Coronary artery (tissue), 2 donors: Measurements from ENCODE around the gene CCT5.
"Not testable (repeated sequence)": the region's sequence is repeated elsewhere in the genome, so short reads cannot be mapped to it uniquely, and the experiment has no call there.

ENCODE experiments used
- DNase-seq: peaks from one replicate; pipeline ENCODE4 v3.0.0-alpha.2; 2017; ENCODE audit warnings: low spot score
- H3K27ac ChIP-seq, 2 donors: fragments of 200-600 bp; sonication (generic); one replicate each; pipeline ENCODE4 v1.5.1; 2016 to 2019
- H3K4me3 ChIP-seq: fragments of 200-600 bp; sonication (generic); 2 replicates; pipeline ENCODE4 v1.5.1; 2016; ENCODE audit warnings: mild to moderate bottlenecking, moderate library complexity
- TF ChIP-seq, protein P1 (sequence below): fragments of 200-600 bp; sonication (generic); IDR thresholded peaks from one replicate; pipeline ENCODE4 v1.5.1; 2019; ENCODE audit warnings: antibody characterized with exemption

Gene CCT5

DNA sequence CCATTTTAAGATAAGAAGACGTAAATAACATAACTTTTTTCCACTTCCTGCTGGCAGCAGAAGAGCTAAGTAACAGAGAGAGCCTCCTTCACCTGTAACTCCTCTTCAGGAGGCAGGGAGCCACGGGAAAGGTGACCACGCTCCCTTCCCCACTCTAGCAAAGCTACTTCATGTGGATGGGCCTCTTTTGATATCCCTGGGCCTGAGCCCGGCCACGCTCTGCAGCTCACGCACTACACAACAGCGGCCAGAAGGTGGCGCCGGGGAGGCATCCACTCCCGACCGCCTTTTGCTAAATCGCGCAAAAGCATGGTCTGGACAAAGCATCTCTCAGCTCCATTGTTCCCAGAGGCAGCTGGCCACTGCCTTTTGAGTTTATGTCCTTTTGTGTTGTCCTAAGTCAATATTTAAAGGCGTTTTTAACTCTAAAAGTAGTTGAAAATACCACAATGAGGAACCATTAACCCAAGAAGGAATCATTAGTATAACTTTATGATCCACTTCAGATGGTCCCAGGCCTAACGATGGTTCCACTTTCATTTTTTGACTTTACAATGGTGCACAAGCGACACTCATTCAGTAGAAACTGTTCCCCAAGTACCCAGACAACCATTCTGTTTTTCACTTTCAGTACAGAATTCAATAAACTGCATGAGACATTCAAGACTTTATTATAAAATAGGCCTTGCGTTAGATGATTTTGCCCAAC, 34.0 kb downstream of the CCT5 start:
- H3K27ac ChIP-seq = no peak overlapping the region
- peak; percentile 82 for DNase-seq
- TF ChIP-seq, protein P1, sequence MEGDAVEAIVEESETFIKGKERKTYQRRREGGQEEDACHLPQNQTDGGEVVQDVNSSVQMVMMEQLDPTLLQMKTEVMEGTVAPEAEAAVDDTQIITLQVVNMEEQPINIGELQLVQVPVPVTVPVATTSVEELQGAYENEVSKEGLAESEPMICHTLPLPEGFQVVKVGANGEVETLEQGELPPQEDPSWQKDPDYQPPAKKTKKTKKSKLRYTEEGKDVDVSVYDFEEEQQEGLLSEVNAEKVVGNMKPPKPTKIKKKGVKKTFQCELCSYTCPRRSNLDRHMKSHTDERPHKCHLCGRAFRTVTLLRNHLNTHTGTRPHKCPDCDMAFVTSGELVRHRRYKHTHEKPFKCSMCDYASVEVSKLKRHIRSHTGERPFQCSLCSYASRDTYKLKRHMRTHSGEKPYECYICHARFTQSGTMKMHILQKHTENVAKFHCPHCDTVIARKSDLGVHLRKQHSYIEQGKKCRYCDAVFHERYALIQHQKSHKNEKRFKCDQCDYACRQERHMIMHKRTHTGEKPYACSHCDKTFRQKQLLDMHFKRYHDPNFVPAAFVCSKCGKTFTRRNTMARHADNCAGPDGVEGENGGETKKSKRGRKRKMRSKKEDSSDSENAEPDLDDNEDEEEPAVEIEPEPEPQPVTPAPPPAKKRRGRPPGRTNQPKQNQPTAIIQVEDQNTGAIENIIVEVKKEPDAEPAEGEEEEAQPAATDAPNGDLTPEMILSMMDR = peak; percentile 87
- no peak overlapping the region for H3K4me3 ChIP-seq

DNA sequence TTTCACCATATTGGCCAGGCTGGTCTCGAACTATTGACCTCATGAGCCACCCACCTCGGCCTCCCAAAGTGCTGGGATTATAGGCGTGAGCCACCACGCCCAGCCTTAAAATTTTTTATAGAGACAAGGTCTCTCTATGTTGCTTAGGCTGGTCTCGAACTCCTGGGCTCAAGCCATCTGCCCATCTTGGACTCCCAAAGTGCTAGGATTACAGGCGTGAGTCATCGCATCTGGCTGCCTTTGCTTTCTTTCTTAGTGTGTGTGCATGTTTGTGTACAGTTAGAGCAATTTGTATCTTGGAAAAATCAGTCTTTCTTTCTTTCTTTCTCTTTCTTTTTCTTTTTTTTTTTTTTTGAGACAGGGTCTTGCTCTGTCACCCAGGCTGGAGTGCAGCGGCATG, 35.3 kb downstream of the CCT5 start:
- H3K4me3 ChIP-seq, DNase-seq, H3K27ac ChIP-seq: not testable (repeated sequence)

DNA sequence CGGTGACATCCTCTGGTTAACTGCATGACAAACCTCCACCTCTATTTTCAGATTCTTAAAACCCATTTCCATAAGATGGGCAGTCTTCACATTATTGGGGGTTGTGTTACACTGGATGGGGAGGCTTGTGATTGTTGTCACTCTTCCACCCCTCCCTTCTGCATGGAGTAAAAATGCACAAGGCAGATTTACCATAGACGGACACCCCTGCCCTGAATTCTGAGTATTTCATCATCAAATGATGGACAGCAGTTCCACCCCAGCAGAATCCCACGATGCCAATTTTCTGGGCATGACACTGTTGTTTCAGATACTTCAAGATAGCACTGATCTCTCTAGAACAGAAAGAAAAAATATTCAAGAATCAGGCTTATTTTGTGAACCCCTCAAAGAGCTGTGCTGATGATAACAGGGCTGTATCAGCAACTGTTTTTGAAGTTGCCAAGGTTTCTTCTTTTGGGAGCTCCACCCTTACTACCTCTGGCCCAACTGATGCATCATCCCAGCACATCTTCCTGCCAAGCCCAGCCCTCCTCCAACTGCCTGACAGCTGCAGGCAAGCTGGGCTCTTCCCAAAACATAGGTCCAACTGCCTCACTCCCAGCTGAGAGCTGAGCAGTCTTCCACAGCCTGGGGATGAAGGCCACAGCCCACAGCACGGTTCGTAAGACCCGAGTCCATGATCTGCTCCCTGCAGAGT, 36.2 kb downstream of the CCT5 start:
- TF ChIP-seq, protein P1 = no peak
- Histone ChIP-seq H3K27ac (no peak overlapping the region), H3K4me3 (no peak overlapping the region)
- no peak for DNase-seq

GRCh38 chr5:10286862-10287227, 36.8 kb downstream of the CCT5 start:
- Histone ChIP-seq H3K4me3 (no peak overlapping the region), H3K27ac (no peak overlapping the region)
- TF ChIP-seq, protein P1 = no peak
- no peak for DNase-seq

DNA sequence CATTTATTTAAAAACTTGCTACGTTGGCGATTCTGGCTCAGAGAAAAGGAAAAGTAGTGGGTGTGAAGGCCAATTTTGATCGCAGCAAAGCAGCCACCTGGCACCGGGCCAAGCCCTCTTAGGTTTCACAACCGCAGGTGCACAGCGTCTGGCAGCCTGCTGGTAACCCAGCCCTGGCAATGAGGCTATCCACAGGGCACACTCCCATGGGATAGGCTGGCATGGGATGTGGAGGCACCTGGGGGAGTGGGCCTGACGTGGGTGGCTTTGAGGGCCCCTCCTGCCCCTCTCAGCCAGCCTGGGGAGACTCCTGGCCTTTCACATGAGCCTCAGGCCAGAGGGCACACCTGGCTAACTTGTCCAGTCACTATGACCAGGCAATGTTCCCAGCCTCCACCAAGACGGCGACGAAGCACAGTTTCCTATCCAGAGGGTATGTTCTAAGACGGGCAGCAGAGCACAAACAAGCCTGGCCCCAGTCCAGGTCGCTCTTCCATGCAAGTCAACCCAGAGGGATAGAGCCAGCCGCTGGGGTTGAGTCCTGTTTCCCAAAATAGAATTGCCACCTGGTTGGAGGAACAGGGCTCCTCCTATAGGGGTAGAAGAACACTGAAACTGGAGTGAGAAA, 38.6 kb downstream of the CCT5 start:
- TF ChIP-seq, protein P1 = no peak
- Histone ChIP-seq H3K4me3 (no peak overlapping the region), H3K27ac (peak overlapping the region in 1 of 2 donors; percentile 20)
- no peak for DNase-seq

GRCh38 chr5:10289353-10289752, 39.3 kb downstream of the CCT5 start:
- H3K4me3 ChIP-seq = no peak overlapping the region
- no peak for DNase-seq
- TF ChIP-seq, protein P1 = no peak
- H3K27ac ChIP-seq = peak overlapping the region in 1 of 2 donors; percentile 20

GRCh38 chr5:10289991-10290390, 39.9 kb downstream of the CCT5 start:
- no peak for DNase-seq
- no peak overlapping the region for H3K4me3 ChIP-seq
- peak overlapping the region in 1 of 2 donors; percentile 11 for H3K27ac ChIP-seq
- TF ChIP-seq, protein P1 = no peak
